Stimulated activated CD4-positive, alpha-beta T cell treated with anti-CD3 and anti-CD28 coated beads, Interleukin-1b, Interleukin-23, amount 100 ng/mL, for 1 hour (primary cell): ENCODE data around the gene GIMD1.
"Not testable (repeated sequence)": the region's sequence is repeated elsewhere in the genome, so short reads cannot be mapped to it uniquely, and the experiment has no call there.

Experiments
- DNase-seq, 2 donors: peaks; one replicate each; pipeline ENCODE4 v3.0.0-alpha.2; 2020; ENCODE audit warnings: low read depth in 2 of 2

The GIMD1 gene

GRCh38 chr4:106351016-106351415 is 17.6 kb downstream of the GIMD1 start:
- DNase-seq = no peak

GRCh38 chr4:106347167-106347566 is 21.4 kb downstream of the GIMD1 start:
- no peak for DNase-seq

GRCh38 chr4:106344647-106344970 is 24.0 kb downstream of the GIMD1 start:
- no peak for DNase-seq

- no peak for DNase-seq
Observed at GRCh38 chr4:106343865-106344646, 24.5 kb downstream of the GIMD1 start.

GRCh38 chr4:106340774-106341173 is 27.8 kb downstream of the GIMD1 start:
- DNase-seq = no peak

GRCh38 chr4:106339431-106339830 is 29.1 kb downstream of the GIMD1 start:
- DNase-seq = no peak

GRCh38 chr4:106338671-106339070 is 29.9 kb downstream of the GIMD1 start:
- no peak for DNase-seq

- DNase-seq = no peak
Observed at GRCh38 chr4:106337916-106338315, 30.7 kb downstream of the GIMD1 start.

- DNase-seq = no peak
Observed at GRCh38 chr4:106336618-106337017, 32.0 kb downstream of the GIMD1 start.

GRCh38 chr4:106334741-106335470 is 33.7 kb downstream of the GIMD1 start:
- no peak for DNase-seq

GRCh38 chr4:106333186-106333585 is 35.4 kb downstream of the GIMD1 start:
- DNase-seq = no peak

GRCh38 chr4:106329041-106329618 is 39.4 kb downstream of the GIMD1 start:
- DNase-seq = no peak

- no peak for DNase-seq
Observed at GRCh38 chr4:106325800-106326199, 42.8 kb downstream of the GIMD1 start.

- no peak for DNase-seq
Observed at GRCh38 chr4:106323119-106323518, 45.5 kb downstream of the GIMD1 start.

GRCh38 chr4:106321814-106322213 is 46.8 kb downstream of the GIMD1 start:
- DNase-seq = not testable (repeated sequence)

- not testable (repeated sequence) for DNase-seq
Observed at GRCh38 chr4:106321168-106321567, 47.4 kb downstream of the GIMD1 start.

GRCh38 chr4:106320235-106320634 is 48.3 kb downstream of the GIMD1 start:
- DNase-seq = no peak

GRCh38 chr4:106318511-106318910 is 50.1 kb downstream of the GIMD1 start:
- DNase-seq = no peak

- no peak for DNase-seq
Observed at GRCh38 chr4:106317815-106318214, 50.8 kb downstream of the GIMD1 start.

GRCh38 chr4:106316773-106317409 is 51.7 kb downstream of the GIMD1 start:
- DNase-seq = no peak

- peak; percentile 69 to 71 for DNase-seq
Observed at GRCh38 chr4:106315968-106316772, 52.4 kb downstream of the GIMD1 start, which contains the start of the genes AIMP1 and TBCK. AIMP1 (plus strand) TSS chr4:106316550; CDS start chr4:106325010, 8,460 bp downstream. TBCK (minus strand) TSS chr4:106316209; CDS start chr4:106308960, 7,249 bp downstream.
